Calu3 (cell line): ENCODE results near the gene SERBP1. TPM values are rescaled to one million over a fixed set of nuclear protein-coding genes. Genes with fewer than 3 reads are reported as not detected.
A peak's percentile ranks its signal among the peaks of the same experiment; 100 is the strongest.
"Not testable (repeated sequence)": the region's sequence is repeated elsewhere in the genome, so short reads cannot be mapped to it uniquely, and the experiment has no call there.

Experiments
- BruUV-seq: library from RNA; stranded (reverse); fragments of 400-500 nt; replicated peaks from 2 replicates; lab custom pipeline; 2021; lab: Mats Ljungman, UMichigan
- CTCF ChIA-PET: fragments of 300-600 bp; sonication (Branson Sonifier 250); formaldehyde crosslinking; loops from one replicate; lab custom pipeline; 2022; ENCODE audit warnings: antibody characterized with exemption; lab: Charles Lee
- DNase-seq: peaks from one replicate; pipeline ENCODE4 v3.0.0; 2022
- H3K27ac Mint-ChIP-seq: one replicate; pipeline ENCODE4 v1.8.0; 2022; ENCODE audit warnings: mixed read lengths; ENCODE audit not compliant: unreplicated experiment
- H3K27me3 Mint-ChIP-seq: one replicate; pipeline ENCODE4 v1.8.0; 2022; ENCODE audit warnings: mixed read lengths; ENCODE audit not compliant: unreplicated experiment
- H3K36me3 Mint-ChIP-seq: one replicate; pipeline ENCODE4 v1.8.0; 2022; ENCODE audit warnings: mild to moderate bottlenecking, moderate library complexity, mixed read lengths; ENCODE audit not compliant: insufficient read depth, unreplicated experiment
- H3K4me1 Mint-ChIP-seq: one replicate; pipeline ENCODE4 v1.8.0; 2022; ENCODE audit warnings: mild to moderate bottlenecking, low read depth, mixed read lengths; ENCODE audit not compliant: unreplicated experiment
- H3K4me3 Mint-ChIP-seq: one replicate; pipeline ENCODE4 v1.8.0; 2022; ENCODE audit warnings: mild to moderate bottlenecking, low read depth, moderate library complexity, mixed read lengths; ENCODE audit not compliant: unreplicated experiment
- H3K9me3 Mint-ChIP-seq: one replicate; pipeline ENCODE4 v1.8.0; 2022; ENCODE audit warnings: low read depth, mixed read lengths; ENCODE audit not compliant: unreplicated experiment
- CTCF ChIP-seq: fragments of 200-600 bp; IDR thresholded peaks from one replicate; pipeline ENCODE4 v1.8.0; 2022; ENCODE audit warnings: antibody characterized with exemption; ENCODE audit not compliant: unreplicated experiment
- intact Hi-C: fragments of 100-400 bp; cut with micrococcal nuclease; formaldehyde crosslinking; loops from one replicate; pipeline ENCODE4 v1.10.0; 2022; ENCODE audit not compliant: unreplicated experiment
- total RNA-seq: library from RNA; stranded (reverse); gene quantifications from 2 replicates; pipeline ENCODE4 v1.2.3, GENCODE V29; 2022

Gene SERBP1
- total RNA-seq, 1 experiment from 2014 or later = 226 TPM

- no TSS peak for BruUV-seq
- H3K36me3 Mint-ChIP-seq = peaks cover 88% of the 10 kb centered on the region
- intact Hi-C loops = loop anchor here (5.0 kb wide), 1 partner anchor 75 kb away; no protein-coding TSS in a partner anchor
Observed at GRCh38 chr1:67427465-67427864, 2.7 kb downstream of the SERBP1 start.

GRCh38 chr1:67420835-67421492 lies 9.2 kb downstream of the SERBP1 start:
- H3K4me3 Mint-ChIP-seq = no peak overlapping the region
- peaks cover 96% of the 10 kb centered on the region for H3K36me3 Mint-ChIP-seq
- CTCF ChIA-PET = interaction anchor here (0.6 kb wide), 1 partner anchor 208 kb away, joined by 3 read pairs; no protein-coding TSS in a partner anchor
- no peak for TF ChIP-seq CTCF
- intact Hi-C loops = no loop called here
- H3K4me1 Mint-ChIP-seq = peaks cover 36% of the 10 kb centered on the region
- H3K9me3 Mint-ChIP-seq = no peaks in the 10 kb centered on the region
- BruUV-seq = no TSS peak
- H3K27ac Mint-ChIP-seq = no peak overlapping the region
- H3K27me3 Mint-ChIP-seq = no peaks in the 10 kb centered on the region
- no peak for DNase-seq

More at GRCh38 chr1:67427465-67427864, 2.7 kb downstream of the SERBP1 start:
- DNase-seq = no peak
- H3K4me1 Mint-ChIP-seq = peaks cover 29% of the 10 kb centered on the region
- CTCF ChIA-PET = interaction anchor here (0.6 kb wide), 1 partner anchor 46 kb away, joined by 3 read pairs; no protein-coding TSS in a partner anchor
- no peak overlapping the region for H3K27ac Mint-ChIP-seq
- H3K27me3 Mint-ChIP-seq = no peaks in the 10 kb centered on the region
- H3K9me3 Mint-ChIP-seq = no peaks in the 10 kb centered on the region
- peak overlapping the region; percentile 98 for H3K4me3 Mint-ChIP-seq
- no peak for TF ChIP-seq CTCF

- no peak for TF ChIP-seq CTCF
- H3K9me3 Mint-ChIP-seq = no peaks in the 10 kb centered on the region
- peaks cover 22% of the 10 kb centered on the region for H3K4me1 Mint-ChIP-seq
- no peaks in the 10 kb centered on the region for H3K27me3 Mint-ChIP-seq
- intact Hi-C loops = no loop called here
- no peak overlapping the region for H3K4me3 Mint-ChIP-seq
- CTCF ChIA-PET = no interaction called here
- H3K27ac Mint-ChIP-seq = no peak overlapping the region
- BruUV-seq = no TSS peak
- DNase-seq = no peak
- peaks cover 89% of the 10 kb centered on the region for H3K36me3 Mint-ChIP-seq
Observed at GRCh38 chr1:67418839-67419586, 11.2 kb downstream of the SERBP1 start.

GRCh38 chr1:67417733-67418132 lies 12.5 kb downstream of the SERBP1 start:
- DNase-seq, BruUV-seq, H3K27ac Mint-ChIP-seq, H3K9me3 Mint-ChIP-seq, intact Hi-C loops, H3K27me3 Mint-ChIP-seq, H3K4me3 Mint-ChIP-seq: not testable (repeated sequence)
- peaks cover 85% of the 10 kb centered on the region for H3K36me3 Mint-ChIP-seq
- peaks cover 22% of the 10 kb centered on the region for H3K4me1 Mint-ChIP-seq
- CTCF ChIA-PET = interaction anchor here (0.7 kb wide), 2 partner anchors 11 to 14 kb away, joined by 3 to 4 read pairs; no protein-coding TSS in a partner anchor
